HepG2 (cell line): ENCODE measurements around the gene ZNRF3. TPM values are rescaled to one million over a fixed set of nuclear protein-coding genes. Genes with fewer than 3 reads are reported as not detected.

Experiments used
- NFKBIZ ChIP-seq: IDR thresholded peaks from 2 replicates; pipeline ENCODE4 v1.6.1; 2018; ENCODE audit warnings: missing genetic modification reagents, missing compliant biosample characterization
- RNF2 ChIP-seq: fragments of 450-650 bp; conservative IDR thresholded peaks from 2 replicates; pipeline ENCODE4 v1.6.1; 2016; ENCODE audit warnings: low read depth
- RORA ChIP-seq: sonication (generic); formaldehyde crosslinking; IDR thresholded peaks from 2 replicates; pipeline ENCODE4 v1.5.0; 2020; ENCODE audit warnings: mild to moderate bottlenecking, missing genetic modification reagents, moderate library complexity
- SIX1 ChIP-seq: sonication (generic); formaldehyde crosslinking; IDR thresholded peaks from 2 replicates; pipeline ENCODE4 v1.4.0; 2020; ENCODE audit warnings: missing genetic modification reagents, borderline replicate concordance
- STAT6 ChIP-seq: sonication (generic); formaldehyde crosslinking; IDR thresholded peaks from 2 replicates; pipeline ENCODE4 v1.4.0; 2020; ENCODE audit warnings: missing genetic modification reagents, mild to moderate bottlenecking, borderline replicate concordance
- ZNF12 ChIP-seq: sonication (generic); formaldehyde crosslinking; IDR thresholded peaks from 2 replicates; pipeline ENCODE4 v1.5.0; 2020; ENCODE audit warnings: missing genetic modification reagents
- ZNF225 ChIP-seq: sonication (generic); formaldehyde crosslinking; IDR thresholded peaks from 2 replicates; pipeline ENCODE4 v1.4.0; 2020; ENCODE audit warnings: mild to moderate bottlenecking, missing genetic modification reagents
- ZNF292 ChIP-seq: sonication (generic); formaldehyde crosslinking; IDR thresholded peaks from 2 replicates; pipeline ENCODE4 v1.8.1; 2022; ENCODE audit warnings: mild to moderate bottlenecking, low read depth, missing genetic modification reagents, borderline replicate concordance
- polyA plus RNA-seq, 8 experiments: library from polyadenylated mRNA; depleted of rRNA in 3 of 8; stranded (reverse) in 7 of 8; unstranded in 1 of 8; fragments of >200 nt; fragmentation: Illumina TruSeq in 4 of 8; extraction: Trizol in 4 of 8; gene quantifications; 2 replicates each; pipeline versions ENCODE4 v1.2.1 to v1.2.3, GENCODE V29; 2011 to 2016; ENCODE audit warnings: low read depth in 4 of 8, missing spikeins in 1 of 8, mixed read lengths in 1 of 8; ENCODE audit not compliant: insufficient read depth in 1 of 8
- total RNA-seq, 5 experiments: library from RNA; depleted of rRNA; stranded (reverse); fragments of >200 nt; fragmentation: Illumina TruSeq; extraction: Trizol; gene quantifications; 2 replicates each; pipeline ENCODE4 v1.2.3, GENCODE V29; 2016; ENCODE audit warnings: low read depth in 1 of 5
- TF ChIP-seq, protein P1 (sequence below): sonication (generic); formaldehyde crosslinking; IDR thresholded peaks from 2 replicates; pipeline ENCODE4 v1.5.1; 2020; ENCODE audit warnings: mild to moderate bottlenecking, missing genetic modification reagents, borderline replicate concordance
- TF ChIP-seq, protein P2 (sequence below): IDR thresholded peaks from 2 replicates; pipeline ENCODE4 v1.6.1; 2016; ENCODE audit warnings: low read depth
- TF ChIP-seq, protein P3 (sequence below): sonication (generic); formaldehyde crosslinking; IDR thresholded peaks from 2 replicates; pipeline ENCODE4 v1.8.1; 2023; ENCODE audit warnings: mild to moderate bottlenecking, missing genetic modification reagents
- TF ChIP-seq, protein P4 (sequence below): sonication (generic); formaldehyde crosslinking; IDR thresholded peaks from 2 replicates; pipeline ENCODE4 v1.4.0; 2020; ENCODE audit warnings: missing genetic modification reagents, low read depth, mild to moderate bottlenecking, borderline replicate concordance
- TF ChIP-seq, protein P5 (sequence below): sonication (generic); IDR thresholded peaks from 2 replicates; pipeline ENCODE4 v1.6.1; 2016; ENCODE audit warnings: low read depth, borderline replicate concordance

ZNRF3 gene
- total and polyA plus RNA-seq, 2 of the 13 experiments (the other 11 are each of a cell fraction or from before 2014, with no cell fraction given) = 20.3 to 36.7 TPM

- TF ChIP-seq, protein P1, sequence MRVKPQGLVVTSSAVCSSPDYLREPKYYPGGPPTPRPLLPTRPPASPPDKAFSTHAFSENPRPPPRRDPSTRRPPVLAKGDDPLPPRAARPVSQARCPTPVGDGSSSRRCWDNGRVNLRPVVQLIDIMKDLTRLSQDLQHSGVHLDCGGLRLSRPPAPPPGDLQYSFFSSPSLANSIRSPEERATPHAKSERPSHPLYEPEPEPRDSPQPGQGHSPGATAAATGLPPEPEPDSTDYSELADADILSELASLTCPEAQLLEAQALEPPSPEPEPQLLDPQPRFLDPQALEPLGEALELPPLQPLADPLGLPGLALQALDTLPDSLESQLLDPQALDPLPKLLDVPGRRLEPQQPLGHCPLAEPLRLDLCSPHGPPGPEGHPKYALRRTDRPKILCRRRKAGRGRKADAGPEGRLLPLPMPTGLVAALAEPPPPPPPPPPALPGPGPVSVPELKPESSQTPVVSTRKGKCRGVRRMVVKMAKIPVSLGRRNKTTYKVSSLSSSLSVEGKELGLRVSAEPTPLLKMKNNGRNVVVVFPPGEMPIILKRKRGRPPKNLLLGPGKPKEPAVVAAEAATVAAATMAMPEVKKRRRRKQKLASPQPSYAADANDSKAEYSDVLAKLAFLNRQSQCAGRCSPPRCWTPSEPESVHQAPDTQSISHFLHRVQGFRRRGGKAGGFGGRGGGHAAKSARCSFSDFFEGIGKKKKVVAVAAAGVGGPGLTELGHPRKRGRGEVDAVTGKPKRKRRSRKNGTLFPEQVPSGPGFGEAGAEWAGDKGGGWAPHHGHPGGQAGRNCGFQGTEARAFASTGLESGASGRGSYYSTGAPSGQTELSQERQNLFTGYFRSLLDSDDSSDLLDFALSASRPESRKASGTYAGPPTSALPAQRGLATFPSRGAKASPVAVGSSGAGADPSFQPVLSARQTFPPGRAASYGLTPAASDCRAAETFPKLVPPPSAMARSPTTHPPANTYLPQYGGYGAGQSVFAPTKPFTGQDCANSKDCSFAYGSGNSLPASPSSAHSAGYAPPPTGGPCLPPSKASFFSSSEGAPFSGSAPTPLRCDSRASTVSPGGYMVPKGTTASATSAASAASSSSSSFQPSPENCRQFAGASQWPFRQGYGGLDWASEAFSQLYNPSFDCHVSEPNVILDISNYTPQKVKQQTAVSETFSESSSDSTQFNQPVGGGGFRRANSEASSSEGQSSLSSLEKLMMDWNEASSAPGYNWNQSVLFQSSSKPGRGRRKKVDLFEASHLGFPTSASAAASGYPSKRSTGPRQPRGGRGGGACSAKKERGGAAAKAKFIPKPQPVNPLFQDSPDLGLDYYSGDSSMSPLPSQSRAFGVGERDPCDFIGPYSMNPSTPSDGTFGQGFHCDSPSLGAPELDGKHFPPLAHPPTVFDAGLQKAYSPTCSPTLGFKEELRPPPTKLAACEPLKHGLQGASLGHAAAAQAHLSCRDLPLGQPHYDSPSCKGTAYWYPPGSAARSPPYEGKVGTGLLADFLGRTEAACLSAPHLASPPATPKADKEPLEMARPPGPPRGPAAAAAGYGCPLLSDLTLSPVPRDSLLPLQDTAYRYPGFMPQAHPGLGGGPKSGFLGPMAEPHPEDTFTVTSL (CRISPR knock-in tag) = no peak
- TF ChIP-seq ZNF292 (CRISPR knock-in tag) (peak; percentile 32; the same call in 1 of the 2 replicates), ZNF225 (CRISPR knock-in tag) (no peak; the same call in 1 of the 2 replicates), RNF2 (no peak), NFKBIZ (CRISPR knock-in tag) (no peak), STAT6 (CRISPR knock-in tag) (no peak), RORA (CRISPR knock-in tag) (no peak), SIX1 (CRISPR knock-in tag) (no peak), ZNF12 (CRISPR knock-in tag) (0 out of 2 replicates have a peak, but pooled peaks have one; percentile 33)
- TF ChIP-seq, protein P2, sequence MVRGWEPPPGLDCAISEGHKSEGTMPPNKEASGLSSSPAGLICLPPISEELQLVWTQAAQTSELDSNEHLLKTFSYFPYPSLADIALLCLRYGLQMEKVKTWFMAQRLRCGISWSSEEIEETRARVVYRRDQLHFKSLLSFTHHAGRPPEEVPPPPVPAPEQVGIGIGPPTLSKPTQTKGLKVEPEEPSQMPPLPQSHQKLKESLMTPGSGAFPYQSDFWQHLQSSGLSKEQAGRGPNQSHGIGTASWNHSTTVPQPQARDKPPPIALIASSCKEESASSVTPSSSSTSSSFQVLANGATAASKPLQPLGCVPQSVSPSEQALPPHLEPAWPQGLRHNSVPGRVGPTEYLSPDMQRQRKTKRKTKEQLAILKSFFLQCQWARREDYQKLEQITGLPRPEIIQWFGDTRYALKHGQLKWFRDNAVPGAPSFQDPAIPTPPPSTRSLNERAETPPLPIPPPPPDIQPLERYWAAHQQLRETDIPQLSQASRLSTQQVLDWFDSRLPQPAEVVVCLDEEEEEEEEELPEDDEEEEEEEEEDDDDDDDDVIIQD (CRISPR knock-in tag) = 0 out of 2 replicates have a peak, but pooled peaks have one; percentile 48
- TF ChIP-seq, protein P3, sequence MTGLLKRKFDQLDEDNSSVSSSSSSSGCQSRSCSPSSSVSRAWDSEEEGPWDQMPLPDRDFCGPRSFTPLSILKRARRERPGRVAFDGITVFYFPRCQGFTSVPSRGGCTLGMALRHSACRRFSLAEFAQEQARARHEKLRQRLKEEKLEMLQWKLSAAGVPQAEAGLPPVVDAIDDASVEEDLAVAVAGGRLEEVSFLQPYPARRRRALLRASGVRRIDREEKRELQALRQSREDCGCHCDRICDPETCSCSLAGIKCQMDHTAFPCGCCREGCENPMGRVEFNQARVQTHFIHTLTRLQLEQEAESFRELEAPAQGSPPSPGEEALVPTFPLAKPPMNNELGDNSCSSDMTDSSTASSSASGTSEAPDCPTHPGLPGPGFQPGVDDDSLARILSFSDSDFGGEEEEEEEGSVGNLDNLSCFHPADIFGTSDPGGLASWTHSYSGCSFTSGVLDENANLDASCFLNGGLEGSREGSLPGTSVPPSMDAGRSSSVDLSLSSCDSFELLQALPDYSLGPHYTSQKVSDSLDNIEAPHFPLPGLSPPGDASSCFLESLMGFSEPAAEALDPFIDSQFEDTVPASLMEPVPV (CRISPR knock-in tag) = peak; percentile 69; the same call in 1 of the 2 replicates
- TF ChIP-seq, protein P4, sequence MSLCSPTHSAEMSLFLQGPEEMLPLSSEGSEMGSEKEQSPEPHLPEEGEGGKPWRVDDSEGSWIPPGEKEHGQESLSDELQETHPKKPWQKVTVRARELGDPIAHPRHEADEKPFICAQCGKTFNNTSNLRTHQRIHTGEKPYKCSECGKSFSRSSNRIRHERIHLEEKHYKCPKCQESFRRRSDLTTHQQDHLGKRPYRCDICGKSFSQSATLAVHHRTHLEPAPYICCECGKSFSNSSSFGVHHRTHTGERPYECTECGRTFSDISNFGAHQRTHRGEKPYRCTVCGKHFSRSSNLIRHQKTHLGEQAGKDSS = peak; percentile 63; the same call in 1 of the 2 replicates
- TF ChIP-seq, protein P5, sequence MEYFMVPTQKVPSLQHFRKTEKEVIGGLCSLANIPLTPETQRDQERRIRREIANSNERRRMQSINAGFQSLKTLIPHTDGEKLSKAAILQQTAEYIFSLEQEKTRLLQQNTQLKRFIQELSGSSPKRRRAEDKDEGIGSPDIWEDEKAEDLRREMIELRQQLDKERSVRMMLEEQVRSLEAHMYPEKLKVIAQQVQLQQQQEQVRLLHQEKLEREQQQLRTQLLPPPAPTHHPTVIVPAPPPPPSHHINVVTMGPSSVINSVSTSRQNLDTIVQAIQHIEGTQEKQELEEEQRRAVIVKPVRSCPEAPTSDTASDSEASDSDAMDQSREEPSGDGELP = no peak
Observed at GRCh38 chr22:28882878-28883656, at the start of gene ZNRF3 (continued).
